ENCODE data around the gene DYNC1I1.

Gene DYNC1I1

GRCh38 chr7:95814721-95815120 is 42.4 kb downstream of the DYNC1I1 start:
- no peaks in the 10 kb centered on the region for H3K36me3 ChIP-seq (ENCODE audit: insufficient read depth, low read length)
- TF ChIP-seq CTCF (conservative IDR thresholded peaks at IDR 0.05; ENCODE audit: low read length) (no peak), EZH2phosphoT487 (IDR thresholded peaks at IDR 0.05; ENCODE audit: borderline replicate concordance) (no peak)
- no peaks in the 10 kb centered on the region for H3K9me2 ChIP-seq (replicated peaks; ENCODE audit: low read depth, low read length)
- no peak overlapping the region for H2AFZ ChIP-seq (ENCODE audit: low read length)
- H3K4me1 ChIP-seq (ENCODE audit: insufficient read depth, low read length, poor library complexity, severe bottlenecking), result no peaks in the 10 kb centered on the region
- no peaks in the 10 kb centered on the region for H4K20me1 ChIP-seq (ENCODE audit: insufficient read depth, low read length, poor library complexity, severe bottlenecking)
- H3K9me3 ChIP-seq (ENCODE audit: insufficient read depth, low read depth, low read length), result no peaks in the 10 kb centered on the region
- H3K4me3 ChIP-seq (ENCODE audit: low read length, poor library complexity, severe bottlenecking), result no peak overlapping the region
- H3K27me3 ChIP-seq (ENCODE audit: insufficient read depth, low read length, poor library complexity, severe bottlenecking), result no peaks in the 10 kb centered on the region
- no peak overlapping the region for H3K4me2 ChIP-seq (ENCODE audit: low read depth, low read length, poor library complexity, severe bottlenecking)
- H3K79me2 ChIP-seq (ENCODE audit: insufficient read depth, low read length), result no peaks in the 10 kb centered on the region
- H3K9ac ChIP-seq (ENCODE audit: low read depth, low read length, poor library complexity, severe bottlenecking), result no peak overlapping the region
- H3F3A ChIP-seq (ENCODE audit: low read depth), result no peaks in the 10 kb centered on the region

GRCh38 chr7:95817866-95818640 is 45.7 kb downstream of the DYNC1I1 start:
- no peaks in the 10 kb centered on the region for H3K36me3 ChIP-seq (ENCODE audit: insufficient read depth, low read length)
- H2AFZ ChIP-seq (ENCODE audit: low read length), result no peak overlapping the region
- no peaks in the 10 kb centered on the region for H3K4me1 ChIP-seq (ENCODE audit: insufficient read depth, low read length, poor library complexity, severe bottlenecking)
- no peak overlapping the region for H3K9ac ChIP-seq (ENCODE audit: low read depth, low read length, poor library complexity, severe bottlenecking)
- no peak overlapping the region for H3K4me2 ChIP-seq (ENCODE audit: low read depth, low read length, poor library complexity, severe bottlenecking)
- H4K20me1 ChIP-seq (ENCODE audit: insufficient read depth, low read length, poor library complexity, severe bottlenecking), result no peaks in the 10 kb centered on the region
- H3K79me2 ChIP-seq (ENCODE audit: insufficient read depth, low read length), result no peaks in the 10 kb centered on the region
- H3K4me3 ChIP-seq (ENCODE audit: low read length, poor library complexity, severe bottlenecking), result no peak overlapping the region
- no peaks in the 10 kb centered on the region for H3K9me3 ChIP-seq (ENCODE audit: insufficient read depth, low read depth, low read length)
- no peaks in the 10 kb centered on the region for H3K9me2 ChIP-seq (replicated peaks; ENCODE audit: low read depth, low read length)
- TF ChIP-seq CTCF (conservative IDR thresholded peaks at IDR 0.05; ENCODE audit: low read length), result no peak
- no peak for TF ChIP-seq EZH2phosphoT487 (IDR thresholded peaks at IDR 0.05; ENCODE audit: borderline replicate concordance)
- no peaks in the 10 kb centered on the region for H3K27me3 ChIP-seq (ENCODE audit: insufficient read depth, low read length, poor library complexity, severe bottlenecking)
- H3F3A ChIP-seq (ENCODE audit: low read depth), result no peaks in the 10 kb centered on the region

- no peak overlapping the region for H2AFZ ChIP-seq (ENCODE audit: low read length)
- H3K9ac ChIP-seq (ENCODE audit: low read depth, low read length, poor library complexity, severe bottlenecking), result no peak overlapping the region
- H3K9me3 ChIP-seq (ENCODE audit: insufficient read depth, low read depth, low read length), result no peaks in the 10 kb centered on the region
- no peaks in the 10 kb centered on the region for H3K4me1 ChIP-seq (ENCODE audit: insufficient read depth, low read length, poor library complexity, severe bottlenecking)
- H4K20me1 ChIP-seq (ENCODE audit: insufficient read depth, low read length, poor library complexity, severe bottlenecking), result no peaks in the 10 kb centered on the region
- no peak overlapping the region for H3K4me3 ChIP-seq (ENCODE audit: low read length, poor library complexity, severe bottlenecking)
- no peak overlapping the region for H3K4me2 ChIP-seq (ENCODE audit: low read depth, low read length, poor library complexity, severe bottlenecking)
- TF ChIP-seq EZH2phosphoT487 (IDR thresholded peaks at IDR 0.05; ENCODE audit: borderline replicate concordance) (no peak), CTCF (conservative IDR thresholded peaks at IDR 0.05; ENCODE audit: low read length) (no peak)
- H3K79me2 ChIP-seq (ENCODE audit: insufficient read depth, low read length), result no peaks in the 10 kb centered on the region
- H3K36me3 ChIP-seq (ENCODE audit: insufficient read depth, low read length), result no peaks in the 10 kb centered on the region
- H3F3A ChIP-seq (ENCODE audit: low read depth), result no peaks in the 10 kb centered on the region
- H3K9me2 ChIP-seq (replicated peaks; ENCODE audit: low read depth, low read length), result no peaks in the 10 kb centered on the region
- no peaks in the 10 kb centered on the region for H3K27me3 ChIP-seq (ENCODE audit: insufficient read depth, low read length, poor library complexity, severe bottlenecking)
Measured at GRCh38 chr7:95820778-95821177, 48.4 kb downstream of the DYNC1I1 start.

All from Loucy (cell line).